HCT116 (cell line): ENCODE results near the gene MYO10. TPM values are rescaled to one million over a fixed set of nuclear protein-coding genes. Genes with fewer than 3 reads are reported as not detected.

Experiments
- ATAC-seq: fragments of 200-7000 bp; cut with Tn5 transposase; 2 replicates; pipeline ENCODE4 v1.9.1; 2020; ENCODE audit warnings: mild to moderate bottlenecking, moderate library complexity
- BruUV-seq: library from RNA; stranded (reverse); fragments of 400-500 nt; replicated peaks from 2 replicates; lab custom pipeline; 2021; lab: Mats Ljungman, UMichigan
- CTCF ChIA-PET: fragments of 300-600 bp; sonication (Branson Sonifier 250); formaldehyde crosslinking; loops from one replicate; lab custom pipeline; 2021; ENCODE audit warnings: antibody characterized with exemption; lab: Charles Lee
- POLR2A ChIA-PET: fragments of 300-600, 350-600 bp; sonication (Branson Sonifier 250); formaldehyde crosslinking; loops from one replicate; lab custom pipeline; 2021; ENCODE audit warnings: antibody characterized with exemption; lab: Charles Lee
- RAD21 ChIA-PET, 2 experiments: fragments of 300-600 bp; sonication (Branson Sonifier 250); formaldehyde crosslinking; loops; one replicate each; lab custom pipeline; 2023; ENCODE audit warnings: low total read pairs in 2 of 2; ENCODE audit not compliant: uncharacterized antibody in 2 of 2, unreplicated experiment in 2 of 2, low non-redundant PET in 1 of 2; lab: Charles Lee
- DNase-seq: peaks from one replicate; pipeline ENCODE4 v3.0.0-alpha.2; 2010; ENCODE audit warnings: low read depth, low spot score
- H2AFZ ChIP-seq: fragments of 200-600 bp; shearing (Covaris generic), sonication (generic); 2 replicates; pipeline ENCODE4 v1.6.1; 2017; ENCODE audit warnings: low read depth, mixed run types, mixed read lengths, antibody characterized with exemption, low read length; ENCODE audit not compliant: poor library complexity, severe bottlenecking
- H3K27ac ChIP-seq: 2 replicates; pipeline ENCODE4 v1.5.1; 2012; ENCODE audit warnings: low read depth, low read length
- H3K27me3 ChIP-seq: fragments of 200-600 bp; sonication (generic); 2 replicates; pipeline ENCODE4 v1.6.1; 2016; ENCODE audit warnings: mixed run types, low read length, mixed read lengths; ENCODE audit not compliant: insufficient read depth
- H3K36me3 ChIP-seq, 2 experiments: fragments of 200-500 bp in 1 of 2; fragments of 200-600 bp in 1 of 2; sonication (Bioruptor generic) in 1 of 2; sonication (generic) in 1 of 2; 2 replicates each; pipeline versions ENCODE4 v1.5.1 to v1.6.1; 2014 to 2016; ENCODE audit warnings: low read length in 2 of 2, inconsistent platforms in 1 of 2, mixed read lengths in 1 of 2, mixed run types in 1 of 2; ENCODE audit not compliant: insufficient read depth in 2 of 2, control insufficient read depth in 1 of 2
- H3K4me1 ChIP-seq, 2 experiments: fragments of 200-600 bp in 1 of 2; sonication (generic) in 1 of 2; 2 replicates each; pipeline versions ENCODE4 v1.5.1 to v1.6.1; 2012 to 2017; ENCODE audit warnings: low read length in 2 of 2, inconsistent platforms in 1 of 2, mild to moderate bottlenecking in 1 of 2, mixed read lengths in 1 of 2, mixed run types in 1 of 2, moderate library complexity in 1 of 2; ENCODE audit not compliant: insufficient read depth in 2 of 2, control insufficient read depth in 1 of 2
- H3K4me2 ChIP-seq: fragments of 200-600 bp; sonication (generic); 2 replicates; pipeline ENCODE4 v1.6.1; 2017; ENCODE audit warnings: mixed run types, low read length, mixed read lengths
- H3K4me3 ChIP-seq, 2 experiments: fragments of 200-600 bp in 1 of 2; sonication (generic) in 1 of 2; replicated peaks in 1 of 2; 2 replicates each; pipeline ENCODE4 v1.5.1; 2011 to 2016; ENCODE audit warnings: low read length in 2 of 2, control low read depth in 1 of 2, low read depth in 1 of 2, mild to moderate bottlenecking in 1 of 2, mixed read lengths in 1 of 2, mixed run types in 1 of 2
- H3K79me2 ChIP-seq: fragments of 200-600 bp; sonication (generic); 2 replicates; pipeline ENCODE4 v1.6.1; 2017; ENCODE audit warnings: mild to moderate bottlenecking, mixed run types, low read length, moderate library complexity, mixed read lengths; ENCODE audit not compliant: insufficient read depth
- H3K9ac ChIP-seq: fragments of 200-600 bp; sonication (generic); 2 replicates; pipeline ENCODE4 v1.6.1; 2016; ENCODE audit warnings: low read length, mixed read lengths
- H3K9me2 ChIP-seq: fragments of 200-600 bp; sonication (generic), shearing (Covaris generic); 2 replicates; pipeline ENCODE4 v1.6.1; 2017; ENCODE audit warnings: mixed run types, mild to moderate bottlenecking, moderate library complexity; ENCODE audit not compliant: insufficient read depth
- H3K9me3 ChIP-seq, 2 experiments: fragments of 200-500 bp in 1 of 2; fragments of 200-600 bp in 1 of 2; sonication (Bioruptor generic) in 1 of 2; sonication (generic) in 1 of 2; 2 replicates each; pipeline ENCODE4 v1.6.1; 2014 to 2017; ENCODE audit warnings: low read length in 2 of 2, mixed read lengths in 2 of 2, inconsistent platforms in 1 of 2, low read depth in 1 of 2, mild to moderate bottlenecking in 1 of 2, mixed run types in 1 of 2, moderate library complexity in 1 of 2; ENCODE audit not compliant: control insufficient read depth in 1 of 2, insufficient read depth in 1 of 2
- H4K20me1 ChIP-seq: fragments of 200-600 bp; sonication (generic), shearing (Covaris generic); 2 replicates; pipeline ENCODE4 v1.6.1; 2017; ENCODE audit warnings: mixed run types, mild to moderate bottlenecking, moderate library complexity; ENCODE audit not compliant: insufficient read depth
- CBX3 ChIP-seq: IDR thresholded peaks from 2 replicates; pipeline ENCODE4 v1.6.1; 2012; ENCODE audit warnings: low read depth
- CEBPB ChIP-seq: IDR thresholded peaks from 2 replicates; pipeline ENCODE4 v1.6.1; 2012; ENCODE audit warnings: low read depth
- EGR1 ChIP-seq: IDR thresholded peaks from 2 replicates; pipeline ENCODE4 v1.6.1; 2012; ENCODE audit warnings: low read depth
- ELF1 ChIP-seq: IDR thresholded peaks from 2 replicates; pipeline ENCODE4 v1.6.1; 2012; ENCODE audit warnings: low read depth, borderline replicate concordance
- EZH2phosphoT487 ChIP-seq: fragments of 200-600 bp; IDR thresholded peaks from 2 replicates; pipeline ENCODE4 v1.6.1; 2018; ENCODE audit warnings: antibody characterized with exemption, borderline replicate concordance
- FOSL1 ChIP-seq: IDR thresholded peaks from 2 replicates; pipeline ENCODE4 v1.6.1; 2012; ENCODE audit warnings: low read depth
- JUND ChIP-seq: IDR thresholded peaks from 2 replicates; pipeline ENCODE4 v1.6.1; 2012
- MAX ChIP-seq: IDR thresholded peaks from 2 replicates; pipeline ENCODE4 v1.6.1; 2012
- POLR2A ChIP-seq: IDR thresholded peaks from 2 replicates; pipeline ENCODE4 v1.7.0; 2011; ENCODE audit warnings: borderline replicate concordance; ENCODE audit not compliant: insufficient read depth, insufficient read length; ENCODE audit errors: extremely low read depth
- REST ChIP-seq: IDR thresholded peaks from 2 replicates; pipeline ENCODE4 v1.6.1; 2012; ENCODE audit warnings: low read depth
- SP1 ChIP-seq: IDR thresholded peaks from 2 replicates; pipeline ENCODE4 v1.6.1; 2012; ENCODE audit warnings: low read depth
- SRF ChIP-seq: IDR thresholded peaks from 2 replicates; pipeline ENCODE4 v1.6.1; 2012; ENCODE audit warnings: low read depth
- YY1 ChIP-seq: IDR thresholded peaks from 2 replicates; pipeline ENCODE4 v1.6.1; 2011; ENCODE audit warnings: low read length, low read depth, moderate library complexity, mild to moderate bottlenecking; ENCODE audit not compliant: insufficient replicate concordance; ENCODE audit errors: extremely low read depth
- ZFX ChIP-seq: fragments of 450-650 bp; IDR thresholded peaks from 2 replicates; pipeline ENCODE4 v1.6.1; 2017
- ZNF274 ChIP-seq: fragments of 200-500 bp; sonication (Bioruptor generic); IDR thresholded peaks from 2 replicates; pipeline ENCODE4 v1.6.1; 2014; ENCODE audit warnings: mild to moderate bottlenecking, low read depth, low read length, inconsistent platforms
- intact Hi-C: fragments of 100-400 bp; cut with micrococcal nuclease; formaldehyde crosslinking; loops from 2 replicates; pipeline ENCODE4 v1.10.0; 2022
- total RNA-seq: library from RNA; stranded (reverse); gene quantifications from one replicate; pipeline ENCODE4 v1.2.1, GENCODE V29; 2021; ENCODE audit not compliant: unreplicated experiment
- TF ChIP-seq, protein P1 (sequence below): IDR thresholded peaks from 2 replicates; pipeline ENCODE4 v1.6.1; 2011; ENCODE audit warnings: mild to moderate bottlenecking, low read length, moderate library complexity; ENCODE audit not compliant: insufficient replicate concordance; ENCODE audit errors: extremely low read depth
- TF ChIP-seq, protein P2 (sequence below): IDR thresholded peaks from 2 replicates; pipeline ENCODE4 v1.6.1; 2012
- TF ChIP-seq, protein P3 (sequence below), 3 experiments: fragments of 200-600 bp in 1 of 3; sonication (generic) in 1 of 3; IDR thresholded peaks in 2 of 3; conservative IDR thresholded peaks in 1 of 3; 2 replicates each; pipeline ENCODE4 v1.5.1; 2012 to 2017; ENCODE audit warnings: low read depth in 2 of 3, low read length in 2 of 3, antibody characterized with exemption in 1 of 3, borderline replicate concordance in 1 of 3, control low read depth in 1 of 3, mild to moderate bottlenecking in 1 of 3, mixed read lengths in 1 of 3, mixed run types in 1 of 3, moderate library complexity in 1 of 3; ENCODE audit not compliant: insufficient read depth in 1 of 3

The MYO10 gene
- total RNA-seq, 1 experiment from 2014 or later: 34.9 TPM

- TF ChIP-seq FOSL1 (no peak), MAX (no peak), JUND (no peak), ZNF274 (no peak), CBX3 (no peak), CEBPB (no peak)
- TF ChIP-seq, protein P1, sequence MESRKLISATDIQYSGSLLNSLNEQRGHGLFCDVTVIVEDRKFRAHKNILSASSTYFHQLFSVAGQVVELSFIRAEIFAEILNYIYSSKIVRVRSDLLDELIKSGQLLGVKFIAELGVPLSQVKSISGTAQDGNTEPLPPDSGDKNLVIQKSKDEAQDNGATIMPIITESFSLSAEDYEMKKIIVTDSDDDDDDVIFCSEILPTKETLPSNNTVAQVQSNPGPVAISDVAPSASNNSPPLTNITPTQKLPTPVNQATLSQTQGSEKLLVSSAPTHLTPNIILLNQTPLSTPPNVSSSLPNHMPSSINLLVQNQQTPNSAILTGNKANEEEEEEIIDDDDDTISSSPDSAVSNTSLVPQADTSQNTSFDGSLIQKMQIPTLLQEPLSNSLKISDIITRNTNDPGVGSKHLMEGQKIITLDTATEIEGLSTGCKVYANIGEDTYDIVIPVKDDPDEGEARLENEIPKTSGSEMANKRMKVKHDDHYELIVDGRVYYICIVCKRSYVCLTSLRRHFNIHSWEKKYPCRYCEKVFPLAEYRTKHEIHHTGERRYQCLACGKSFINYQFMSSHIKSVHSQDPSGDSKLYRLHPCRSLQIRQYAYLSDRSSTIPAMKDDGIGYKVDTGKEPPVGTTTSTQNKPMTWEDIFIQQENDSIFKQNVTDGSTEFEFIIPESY: no peak
Measured at GRCh38 chr5:16669776-16670175, 266.3 kb downstream of the MYO10 start (continued).

- no peaks in the 10 kb centered on the region for H3K9me3 ChIP-seq
- no peak overlapping the region for H2AFZ ChIP-seq
- peaks cover 12 to 14% of the 10 kb centered on the region in 2 experiments; a peak in 3 of 4 replicates for H3K36me3 ChIP-seq
- H3K9ac ChIP-seq: no peak overlapping the region
- H3K4me3 ChIP-seq: no peak overlapping the region
- no peaks in the 10 kb centered on the region for H3K27me3 ChIP-seq
- DNase-seq: no peak
- H3K4me2 ChIP-seq: no peak overlapping the region
- intact Hi-C loops: no loop called here
- BruUV-seq: no TSS peak
- H3K4me1 ChIP-seq: no peaks in the 10 kb centered on the region
- POLR2A ChIA-PET: no interaction called here
- ATAC-seq: no peak
- H3K27ac ChIP-seq: no peak overlapping the region
- no peaks in the 10 kb centered on the region for H3K9me2 ChIP-seq
- RAD21 ChIA-PET: no interaction called here
- CTCF ChIA-PET: no interaction called here
- H3K79me2 ChIP-seq: no peaks in the 10 kb centered on the region
- no peaks in the 10 kb centered on the region for H4K20me1 ChIP-seq
- no peak for TF ChIP-seq POLR2A
- TF ChIP-seq MAX: no peak
- TF ChIP-seq EGR1: no peak
- no peak for TF ChIP-seq YY1
- no peak for TF ChIP-seq CBX3
- TF ChIP-seq, protein P2, sequence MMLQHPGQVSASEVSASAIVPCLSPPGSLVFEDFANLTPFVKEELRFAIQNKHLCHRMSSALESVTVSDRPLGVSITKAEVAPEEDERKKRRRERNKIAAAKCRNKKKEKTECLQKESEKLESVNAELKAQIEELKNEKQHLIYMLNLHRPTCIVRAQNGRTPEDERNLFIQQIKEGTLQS: no peak
- TF ChIP-seq, protein P3, sequence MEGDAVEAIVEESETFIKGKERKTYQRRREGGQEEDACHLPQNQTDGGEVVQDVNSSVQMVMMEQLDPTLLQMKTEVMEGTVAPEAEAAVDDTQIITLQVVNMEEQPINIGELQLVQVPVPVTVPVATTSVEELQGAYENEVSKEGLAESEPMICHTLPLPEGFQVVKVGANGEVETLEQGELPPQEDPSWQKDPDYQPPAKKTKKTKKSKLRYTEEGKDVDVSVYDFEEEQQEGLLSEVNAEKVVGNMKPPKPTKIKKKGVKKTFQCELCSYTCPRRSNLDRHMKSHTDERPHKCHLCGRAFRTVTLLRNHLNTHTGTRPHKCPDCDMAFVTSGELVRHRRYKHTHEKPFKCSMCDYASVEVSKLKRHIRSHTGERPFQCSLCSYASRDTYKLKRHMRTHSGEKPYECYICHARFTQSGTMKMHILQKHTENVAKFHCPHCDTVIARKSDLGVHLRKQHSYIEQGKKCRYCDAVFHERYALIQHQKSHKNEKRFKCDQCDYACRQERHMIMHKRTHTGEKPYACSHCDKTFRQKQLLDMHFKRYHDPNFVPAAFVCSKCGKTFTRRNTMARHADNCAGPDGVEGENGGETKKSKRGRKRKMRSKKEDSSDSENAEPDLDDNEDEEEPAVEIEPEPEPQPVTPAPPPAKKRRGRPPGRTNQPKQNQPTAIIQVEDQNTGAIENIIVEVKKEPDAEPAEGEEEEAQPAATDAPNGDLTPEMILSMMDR (IDR thresholded peaks at IDR 0.05 in 2 of 3, conservative IDR thresholded peaks at IDR 0.05 in 1 of 3; ENCODE audit: borderline replicate concordance in 1 of 3, insufficient read depth in 1 of 3, low read depth in 2 of 3, low read length in 2 of 3): no peak
- no peak for TF ChIP-seq CEBPB
- TF ChIP-seq ZFX: no peak
- no peak for TF ChIP-seq FOSL1
- no peak for TF ChIP-seq SP1
- no peak for TF ChIP-seq ELF1
- no peak for TF ChIP-seq SRF
- TF ChIP-seq EZH2phosphoT487: no peak
- no peak for TF ChIP-seq REST
Measured at GRCh38 chr5:16668631-16669030, 267.5 kb downstream of the MYO10 start.
